K562 (cell line): ENCODE data around the gene RXRA. TPM values are rescaled to one million over a fixed set of nuclear protein-coding genes. Genes with fewer than 3 reads are reported as not detected.
A peak's percentile ranks its signal among the peaks of the same experiment; 100 is the strongest.

Experiments
- DDX20 ChIP-seq: fragments of 450-650 bp; IDR thresholded peaks from 2 replicates; pipeline ENCODE4 v1.6.1; 2016; ENCODE audit warnings: missing genetic modification characterization, low read depth, mild to moderate bottlenecking, missing compliant biosample characterization, moderate library complexity
- GTF2A2 ChIP-seq: IDR thresholded peaks from 2 replicates; pipeline ENCODE4 v1.6.1; 2016; ENCODE audit warnings: mild to moderate bottlenecking, missing genetic modification characterization, missing compliant biosample characterization
- NFE2 ChIP-seq: IDR thresholded peaks from 2 replicates; pipeline ENCODE4 v1.6.1; 2014; ENCODE audit warnings: antibody characterized with exemption, low read depth
- PHF8 ChIP-seq: fragments of 200-600 bp; sonication (generic); IDR thresholded peaks from 2 replicates; pipeline ENCODE4 v1.6.1; 2012; ENCODE audit warnings: mixed run types, mild to moderate bottlenecking, inconsistent platforms, low read length, moderate library complexity, borderline replicate concordance
- RCOR1 ChIP-seq, 2 experiments: IDR thresholded peaks; 2 replicates each; pipeline ENCODE4 v1.6.1; 2012; ENCODE audit warnings: low read depth in 2 of 2, low read length in 2 of 2, borderline replicate concordance in 1 of 2, improper control_type of control experiment in 1 of 2
- SNIP1 ChIP-seq: fragments of 450-650 bp; IDR thresholded peaks from 2 replicates; pipeline ENCODE4 v1.7.1; 2017; ENCODE audit warnings: low read depth, mild to moderate bottlenecking
- ZFP1 ChIP-seq: fragments of 450-650 bp; formaldehyde crosslinking; IDR thresholded peaks from 2 replicates; pipeline ENCODE4 v1.4.0; 2020; ENCODE audit warnings: mild to moderate bottlenecking, mixed read lengths
- ZNF24 ChIP-seq: fragments of 450-650 bp; IDR thresholded peaks from 2 replicates; pipeline ENCODE4 v1.6.1; 2016
- ZNF408 ChIP-seq: fragments of 250-450 bp; sonication (Bioruptor Pico); IDR thresholded peaks from 2 replicates; pipeline ENCODE4 v1.4.0; 2020; ENCODE audit warnings: low read depth, mild to moderate bottlenecking, moderate library complexity
- polyA plus RNA-seq, 8 experiments: library from polyadenylated mRNA; depleted of rRNA in 4 of 8; stranded (reverse) in 5 of 8; unstranded in 3 of 8; fragments of >200 nt; fragmentation: Nextera tagmentation in 2 of 8; fragmentation: Illumina TruSeq in 1 of 8; extraction: Ambion mirVana in 2 of 8; extraction: Trizol in 1 of 8; gene quantifications; 2 replicates each; pipeline versions ENCODE4 v1.2.1 to v1.2.3, GENCODE V29; 2011 to 2014; ENCODE audit warnings: inconsistent platforms in 1 of 8, missing spikeins in 1 of 8
- total RNA-seq, 7 experiments: library from RNA; depleted of rRNA in 6 of 7; stranded (reverse); fragments of >200 nt in 6 of 7; fragmentation: Illumina TruSeq in 2 of 7; extraction: Trizol in 2 of 7; gene quantifications; 2 replicates each; pipeline versions ENCODE4 v1.2.1 to v1.2.3, GENCODE V29; 2011 to 2021; ENCODE audit warnings: low replicate concordance in 1 of 7
- TF ChIP-seq, protein P1 (sequence below): IDR thresholded peaks from 2 replicates; pipeline ENCODE4 v1.6.1; 2011; ENCODE audit not compliant: insufficient read length; ENCODE audit errors: extremely low read depth
- TF ChIP-seq, protein P2 (sequence below): fragments of 450-650 bp; formaldehyde crosslinking; IDR thresholded peaks from 2 replicates; pipeline ENCODE4 v1.4.0; 2022; ENCODE audit warnings: mild to moderate bottlenecking, moderate library complexity
- TF ChIP-seq, protein P3 (sequence below): fragments of 200-600 bp; sonication (generic); IDR thresholded peaks from one replicate; pipeline ENCODE4 v1.6.1; 2012; ENCODE audit warnings: mild to moderate bottlenecking, low read depth, low read length, inconsistent platforms

The RXRA gene
- total and polyA plus RNA-seq, 9 of the 15 experiments (the other 6 are each of a cell fraction or from before 2014, with no cell fraction given): 0.35 to 23.6 (median 4.6) TPM

DNA sequence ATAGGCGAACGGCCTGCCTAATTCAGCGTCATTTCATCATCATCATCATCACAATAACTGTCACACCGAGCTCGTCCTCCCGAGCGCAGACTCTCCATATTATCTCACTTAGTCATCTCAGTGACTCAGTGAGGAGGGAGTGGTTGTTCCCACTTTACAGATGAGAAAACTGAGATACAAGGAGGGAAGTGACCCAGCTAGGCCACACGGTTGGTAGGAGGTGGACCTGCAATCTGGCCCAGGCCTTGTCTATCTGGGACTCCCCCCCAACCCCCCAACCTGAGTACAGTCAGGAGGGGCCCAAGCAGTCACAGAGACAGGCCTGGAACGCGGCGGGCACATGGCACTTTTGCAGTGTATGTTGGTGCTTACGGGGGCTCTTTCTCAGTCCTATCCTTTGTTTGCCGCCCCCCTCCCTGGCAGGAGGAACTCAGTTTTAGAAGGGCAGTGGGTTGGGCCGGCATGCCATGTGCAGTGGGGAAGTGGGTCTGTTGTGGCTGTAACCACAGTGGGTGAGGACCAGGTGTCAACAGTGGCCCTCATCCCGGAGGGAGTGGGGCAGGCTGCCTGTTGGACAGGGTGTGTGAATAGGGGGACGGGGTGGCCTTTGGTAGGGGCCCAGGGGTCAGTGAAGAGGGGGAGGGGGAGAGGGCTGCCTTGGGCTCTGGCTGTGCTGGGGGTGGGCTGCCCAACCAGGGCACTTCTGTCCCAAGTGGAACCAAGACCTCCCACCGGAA is 1.7 kb upstream of the RXRA start (continued):
- TF ChIP-seq, protein P1, sequence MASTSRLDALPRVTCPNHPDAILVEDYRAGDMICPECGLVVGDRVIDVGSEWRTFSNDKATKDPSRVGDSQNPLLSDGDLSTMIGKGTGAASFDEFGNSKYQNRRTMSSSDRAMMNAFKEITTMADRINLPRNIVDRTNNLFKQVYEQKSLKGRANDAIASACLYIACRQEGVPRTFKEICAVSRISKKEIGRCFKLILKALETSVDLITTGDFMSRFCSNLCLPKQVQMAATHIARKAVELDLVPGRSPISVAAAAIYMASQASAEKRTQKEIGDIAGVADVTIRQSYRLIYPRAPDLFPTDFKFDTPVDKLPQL: no peak
- TF ChIP-seq PHF8 (no peak), ZNF24 (0 out of 2 replicates have a peak, but pooled peaks have one; percentile 34), SNIP1 (no peak), DDX20 (tag) (no peak), RCOR1 (IDR thresholded peaks at IDR 0.05; ENCODE audit: borderline replicate concordance in 1 of 2, low read depth in 2 of 2, low read length in 2 of 2) (peak; percentile 26 to 94; a peak in 2 of 4 replicates), GTF2A2 (no peak), ZFP1 (CRISPR knock-in tag) (no peak), ZNF408 (CRISPR knock-in tag) (no peak), NFE2 (no peak)
- TF ChIP-seq, protein P2, sequence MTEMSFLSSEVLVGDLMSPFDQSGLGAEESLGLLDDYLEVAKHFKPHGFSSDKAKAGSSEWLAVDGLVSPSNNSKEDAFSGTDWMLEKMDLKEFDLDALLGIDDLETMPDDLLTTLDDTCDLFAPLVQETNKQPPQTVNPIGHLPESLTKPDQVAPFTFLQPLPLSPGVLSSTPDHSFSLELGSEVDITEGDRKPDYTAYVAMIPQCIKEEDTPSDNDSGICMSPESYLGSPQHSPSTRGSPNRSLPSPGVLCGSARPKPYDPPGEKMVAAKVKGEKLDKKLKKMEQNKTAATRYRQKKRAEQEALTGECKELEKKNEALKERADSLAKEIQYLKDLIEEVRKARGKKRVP (CRISPR knock-in tag): no peak
- TF ChIP-seq, protein P3, sequence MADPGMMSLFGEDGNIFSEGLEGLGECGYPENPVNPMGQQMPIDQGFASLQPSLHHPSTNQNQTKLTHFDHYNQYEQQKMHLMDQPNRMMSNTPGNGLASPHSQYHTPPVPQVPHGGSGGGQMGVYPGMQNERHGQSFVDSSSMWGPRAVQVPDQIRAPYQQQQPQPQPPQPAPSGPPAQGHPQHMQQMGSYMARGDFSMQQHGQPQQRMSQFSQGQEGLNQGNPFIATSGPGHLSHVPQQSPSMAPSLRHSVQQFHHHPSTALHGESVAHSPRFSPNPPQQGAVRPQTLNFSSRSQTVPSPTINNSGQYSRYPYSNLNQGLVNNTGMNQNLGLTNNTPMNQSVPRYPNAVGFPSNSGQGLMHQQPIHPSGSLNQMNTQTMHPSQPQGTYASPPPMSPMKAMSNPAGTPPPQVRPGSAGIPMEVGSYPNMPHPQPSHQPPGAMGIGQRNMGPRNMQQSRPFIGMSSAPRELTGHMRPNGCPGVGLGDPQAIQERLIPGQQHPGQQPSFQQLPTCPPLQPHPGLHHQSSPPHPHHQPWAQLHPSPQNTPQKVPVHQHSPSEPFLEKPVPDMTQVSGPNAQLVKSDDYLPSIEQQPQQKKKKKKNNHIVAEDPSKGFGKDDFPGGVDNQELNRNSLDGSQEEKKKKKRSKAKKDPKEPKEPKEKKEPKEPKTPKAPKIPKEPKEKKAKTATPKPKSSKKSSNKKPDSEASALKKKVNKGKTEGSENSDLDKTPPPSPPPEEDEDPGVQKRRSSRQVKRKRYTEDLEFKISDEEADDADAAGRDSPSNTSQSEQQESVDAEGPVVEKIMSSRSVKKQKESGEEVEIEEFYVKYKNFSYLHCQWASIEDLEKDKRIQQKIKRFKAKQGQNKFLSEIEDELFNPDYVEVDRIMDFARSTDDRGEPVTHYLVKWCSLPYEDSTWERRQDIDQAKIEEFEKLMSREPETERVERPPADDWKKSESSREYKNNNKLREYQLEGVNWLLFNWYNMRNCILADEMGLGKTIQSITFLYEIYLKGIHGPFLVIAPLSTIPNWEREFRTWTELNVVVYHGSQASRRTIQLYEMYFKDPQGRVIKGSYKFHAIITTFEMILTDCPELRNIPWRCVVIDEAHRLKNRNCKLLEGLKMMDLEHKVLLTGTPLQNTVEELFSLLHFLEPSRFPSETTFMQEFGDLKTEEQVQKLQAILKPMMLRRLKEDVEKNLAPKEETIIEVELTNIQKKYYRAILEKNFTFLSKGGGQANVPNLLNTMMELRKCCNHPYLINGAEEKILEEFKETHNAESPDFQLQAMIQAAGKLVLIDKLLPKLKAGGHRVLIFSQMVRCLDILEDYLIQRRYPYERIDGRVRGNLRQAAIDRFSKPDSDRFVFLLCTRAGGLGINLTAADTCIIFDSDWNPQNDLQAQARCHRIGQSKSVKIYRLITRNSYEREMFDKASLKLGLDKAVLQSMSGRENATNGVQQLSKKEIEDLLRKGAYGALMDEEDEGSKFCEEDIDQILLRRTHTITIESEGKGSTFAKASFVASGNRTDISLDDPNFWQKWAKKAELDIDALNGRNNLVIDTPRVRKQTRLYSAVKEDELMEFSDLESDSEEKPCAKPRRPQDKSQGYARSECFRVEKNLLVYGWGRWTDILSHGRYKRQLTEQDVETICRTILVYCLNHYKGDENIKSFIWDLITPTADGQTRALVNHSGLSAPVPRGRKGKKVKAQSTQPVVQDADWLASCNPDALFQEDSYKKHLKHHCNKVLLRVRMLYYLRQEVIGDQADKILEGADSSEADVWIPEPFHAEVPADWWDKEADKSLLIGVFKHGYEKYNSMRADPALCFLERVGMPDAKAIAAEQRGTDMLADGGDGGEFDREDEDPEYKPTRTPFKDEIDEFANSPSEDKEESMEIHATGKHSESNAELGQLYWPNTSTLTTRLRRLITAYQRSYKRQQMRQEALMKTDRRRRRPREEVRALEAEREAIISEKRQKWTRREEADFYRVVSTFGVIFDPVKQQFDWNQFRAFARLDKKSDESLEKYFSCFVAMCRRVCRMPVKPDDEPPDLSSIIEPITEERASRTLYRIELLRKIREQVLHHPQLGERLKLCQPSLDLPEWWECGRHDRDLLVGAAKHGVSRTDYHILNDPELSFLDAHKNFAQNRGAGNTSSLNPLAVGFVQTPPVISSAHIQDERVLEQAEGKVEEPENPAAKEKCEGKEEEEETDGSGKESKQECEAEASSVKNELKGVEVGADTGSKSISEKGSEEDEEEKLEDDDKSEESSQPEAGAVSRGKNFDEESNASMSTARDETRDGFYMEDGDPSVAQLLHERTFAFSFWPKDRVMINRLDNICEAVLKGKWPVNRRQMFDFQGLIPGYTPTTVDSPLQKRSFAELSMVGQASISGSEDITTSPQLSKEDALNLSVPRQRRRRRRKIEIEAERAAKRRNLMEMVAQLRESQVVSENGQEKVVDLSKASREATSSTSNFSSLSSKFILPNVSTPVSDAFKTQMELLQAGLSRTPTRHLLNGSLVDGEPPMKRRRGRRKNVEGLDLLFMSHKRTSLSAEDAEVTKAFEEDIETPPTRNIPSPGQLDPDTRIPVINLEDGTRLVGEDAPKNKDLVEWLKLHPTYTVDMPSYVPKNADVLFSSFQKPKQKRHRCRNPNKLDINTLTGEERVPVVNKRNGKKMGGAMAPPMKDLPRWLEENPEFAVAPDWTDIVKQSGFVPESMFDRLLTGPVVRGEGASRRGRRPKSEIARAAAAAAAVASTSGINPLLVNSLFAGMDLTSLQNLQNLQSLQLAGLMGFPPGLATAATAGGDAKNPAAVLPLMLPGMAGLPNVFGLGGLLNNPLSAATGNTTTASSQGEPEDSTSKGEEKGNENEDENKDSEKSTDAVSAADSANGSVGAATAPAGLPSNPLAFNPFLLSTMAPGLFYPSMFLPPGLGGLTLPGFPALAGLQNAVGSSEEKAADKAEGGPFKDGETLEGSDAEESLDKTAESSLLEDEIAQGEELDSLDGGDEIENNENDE: no peak
